GM20431 (cell line): ENCODE results near the gene DEAF1.

Experiments used
- in situ Hi-C: fragments of 300-500 bp; cut with MseI, MboI; formaldehyde crosslinking; loops from one replicate; pipeline ENCODE4 v1.15.0; 2020; ENCODE audit warnings: low sequenced_read_pairs; ENCODE audit not compliant: unreplicated experiment

Gene DEAF1

DNA sequence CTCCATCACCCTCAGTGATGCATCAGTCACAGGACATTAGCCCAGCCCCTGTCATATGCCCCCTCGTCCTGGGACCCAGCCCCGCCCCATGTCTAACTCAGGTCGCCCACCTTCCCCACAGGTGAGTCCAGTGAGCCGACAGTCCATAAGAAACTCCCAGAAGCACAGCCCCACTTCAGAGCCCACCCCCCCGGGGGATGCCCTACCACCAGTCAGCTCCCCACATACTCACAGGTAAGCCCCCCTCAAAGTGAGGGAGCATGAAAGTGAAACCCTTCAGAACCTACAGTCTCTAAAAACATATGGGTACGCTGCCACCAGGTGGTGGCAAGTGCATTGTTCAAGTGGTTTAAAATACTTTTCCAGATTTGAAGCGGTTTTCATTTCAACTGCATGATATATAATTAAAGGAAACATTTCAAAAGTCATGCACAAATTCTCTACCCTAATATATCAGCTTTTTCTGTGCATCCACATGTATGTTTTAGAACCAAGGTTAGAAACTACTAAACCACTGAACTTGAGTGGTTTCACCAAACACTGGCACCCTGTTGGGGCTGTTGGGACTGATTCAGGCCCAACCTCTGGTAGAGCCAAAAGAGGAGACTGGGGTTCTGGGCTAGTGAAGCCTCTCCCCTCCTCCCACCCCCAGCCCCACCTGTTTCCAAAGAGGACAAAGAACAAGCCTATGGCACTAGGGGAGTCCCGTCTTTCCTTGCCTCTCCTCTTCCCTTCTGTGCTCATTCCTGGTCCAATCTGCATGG, 28.3 kb upstream of the DEAF1 start:
- in situ Hi-C loops = loop anchor here (10.0 kb wide), 1 partner anchor 169 kb away; no protein-coding TSS in a partner anchor

DNA sequence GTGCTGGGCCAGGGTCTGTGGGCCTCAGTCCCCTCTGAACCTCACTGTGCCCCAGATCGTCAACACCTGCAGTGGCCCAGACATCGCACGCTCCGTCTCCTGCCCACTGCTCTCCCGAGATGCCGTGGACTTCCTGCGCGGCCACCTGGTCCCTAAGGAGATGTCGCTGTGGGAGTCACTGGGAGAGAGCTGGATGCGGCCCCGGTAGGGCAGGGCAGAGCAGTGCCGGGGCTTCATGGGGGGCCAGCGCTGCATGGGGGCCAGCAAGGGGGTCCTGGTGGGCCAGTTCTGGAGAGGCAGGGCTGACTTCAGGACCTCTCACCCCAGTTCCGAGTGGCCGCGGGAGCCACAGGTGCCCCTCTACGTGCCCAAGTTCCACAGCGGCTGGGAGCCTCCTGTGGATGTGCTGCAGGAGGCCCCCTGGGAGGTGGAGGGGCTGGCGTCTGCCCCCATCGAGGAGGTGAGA, 27.4 kb upstream of the DEAF1 start:
- in situ Hi-C loops = loop anchor here (10.0 kb wide), 1 partner anchor 168 kb away; no protein-coding TSS in a partner anchor

DNA sequence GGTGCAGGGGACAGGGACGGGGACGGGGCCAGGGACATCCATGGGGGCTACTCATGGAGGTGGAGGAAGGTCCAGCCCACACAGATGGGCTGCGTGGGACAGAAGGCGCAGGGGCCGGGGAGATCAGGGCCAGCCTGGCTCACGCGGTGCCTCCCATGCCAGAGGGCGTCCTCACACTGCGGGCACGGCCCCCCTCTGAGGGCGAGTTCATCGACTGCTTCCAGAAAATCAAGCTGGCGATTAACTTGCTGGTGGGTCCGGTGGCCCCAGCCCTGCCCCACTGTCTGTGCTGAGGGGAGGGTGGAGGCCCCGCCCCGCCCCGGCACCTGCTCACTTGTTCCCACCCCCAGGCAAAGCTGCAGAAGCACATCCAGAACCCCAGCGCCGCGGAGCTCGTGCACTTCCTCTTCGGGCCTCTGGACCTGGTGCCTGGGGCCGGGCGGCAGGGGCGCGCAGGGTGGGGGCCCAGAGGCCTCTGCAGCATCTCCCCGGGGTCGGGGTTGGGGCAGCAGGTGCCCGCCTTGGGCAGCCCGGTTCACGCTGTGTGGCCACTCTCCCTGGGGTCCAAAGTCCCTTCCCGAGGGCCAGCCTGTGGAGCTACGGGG, 26.8 kb upstream of the DEAF1 start:
- in situ Hi-C loops = loop anchor here (10.0 kb wide), 1 partner anchor 167 kb away; no protein-coding TSS in a partner anchor

DNA sequence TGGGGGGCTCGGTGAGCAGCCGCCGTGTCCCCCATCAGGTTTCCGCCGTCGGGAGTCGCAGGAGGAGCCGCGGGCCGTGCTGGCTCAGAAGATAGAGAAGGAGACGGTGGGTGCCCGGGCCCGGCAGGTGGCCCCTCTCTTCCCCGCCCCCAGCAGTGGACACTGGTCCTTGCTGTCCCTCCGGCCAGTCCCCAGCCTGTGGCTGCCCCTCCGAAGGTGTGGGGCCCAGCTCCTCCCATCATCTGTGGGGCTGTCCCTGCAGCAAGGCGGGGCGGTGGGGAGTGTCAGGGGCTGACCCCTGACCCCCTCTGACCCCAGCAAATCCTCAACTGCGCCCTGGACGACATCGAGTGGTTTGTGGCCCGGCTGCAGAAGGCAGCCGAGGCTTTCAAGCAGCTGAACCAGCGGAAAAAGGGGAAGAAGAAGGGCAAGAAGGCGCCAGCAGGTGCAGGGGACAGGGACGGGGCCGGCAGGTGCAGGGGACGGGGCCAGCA, 26.3 kb upstream of the DEAF1 start:
- in situ Hi-C loops = loop anchor here (10.0 kb wide), 1 partner anchor 166 kb away; no protein-coding TSS in a partner anchor

DNA sequence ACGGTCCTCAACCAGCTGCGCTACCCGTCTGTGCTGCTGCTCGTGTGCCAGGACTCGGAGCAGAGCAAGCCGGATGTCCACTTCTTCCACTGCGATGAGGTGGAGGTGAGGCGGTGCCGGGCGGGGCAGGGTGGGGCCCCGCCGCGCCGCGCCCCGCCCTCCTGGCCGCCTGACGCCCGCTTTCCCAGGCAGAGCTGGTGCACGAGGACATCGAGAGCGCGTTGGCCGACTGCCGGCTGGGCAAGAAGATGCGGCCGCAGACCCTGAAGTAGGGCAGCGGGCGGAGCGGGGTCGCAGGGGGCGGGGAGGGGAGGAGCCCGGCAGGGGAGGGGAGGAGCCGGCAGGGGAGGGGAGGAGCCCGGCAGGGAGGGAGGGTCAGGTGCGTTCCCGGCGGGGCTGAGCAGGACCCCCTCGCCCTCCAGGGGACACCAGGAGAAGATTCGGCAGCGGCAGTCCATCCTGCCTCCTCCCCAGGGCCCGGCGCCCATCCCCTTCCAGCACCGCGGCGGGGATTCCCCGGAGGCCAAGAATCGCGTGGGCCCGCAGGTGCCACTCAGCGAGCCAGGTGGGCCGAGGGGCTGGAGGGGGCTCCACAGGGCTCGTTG, 25.7 kb upstream of the DEAF1 start:
- in situ Hi-C loops = loop anchor here (10.0 kb wide), 1 partner anchor 166 kb away; no protein-coding TSS in a partner anchor

DNA sequence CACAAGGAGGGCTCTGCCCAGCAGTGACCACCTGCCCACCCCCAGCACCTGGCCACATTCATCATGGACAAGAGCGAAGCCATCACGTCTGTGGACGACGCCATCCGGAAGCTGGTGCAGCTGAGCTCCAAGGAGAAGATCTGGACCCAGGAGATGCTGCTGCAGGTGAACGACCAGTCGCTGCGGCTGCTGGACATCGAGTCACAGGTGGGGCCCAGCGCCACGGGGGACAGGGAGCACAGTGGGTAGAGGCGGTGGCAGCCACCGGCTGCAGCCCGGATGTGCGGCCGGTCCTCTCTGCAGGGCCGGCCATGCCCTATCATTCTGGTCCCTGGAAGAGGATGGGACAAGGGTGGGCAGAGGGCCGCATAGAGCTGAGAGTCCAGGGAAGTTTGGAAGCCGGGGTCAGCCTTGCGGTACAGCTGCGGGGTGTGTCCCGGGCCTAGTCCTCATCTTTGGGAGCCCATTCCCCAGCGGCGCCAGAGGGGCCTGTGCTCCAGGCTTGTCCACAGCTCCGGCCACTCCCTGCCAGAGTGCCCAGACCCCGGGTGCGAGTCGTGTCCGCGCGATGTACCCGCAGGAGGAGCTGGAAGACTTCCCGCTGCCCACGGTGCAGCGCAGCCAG, 25.1 kb upstream of the DEAF1 start:
- in situ Hi-C loops = loop anchor here (10.0 kb wide), 1 partner anchor 165 kb away; no protein-coding TSS in a partner anchor

DNA sequence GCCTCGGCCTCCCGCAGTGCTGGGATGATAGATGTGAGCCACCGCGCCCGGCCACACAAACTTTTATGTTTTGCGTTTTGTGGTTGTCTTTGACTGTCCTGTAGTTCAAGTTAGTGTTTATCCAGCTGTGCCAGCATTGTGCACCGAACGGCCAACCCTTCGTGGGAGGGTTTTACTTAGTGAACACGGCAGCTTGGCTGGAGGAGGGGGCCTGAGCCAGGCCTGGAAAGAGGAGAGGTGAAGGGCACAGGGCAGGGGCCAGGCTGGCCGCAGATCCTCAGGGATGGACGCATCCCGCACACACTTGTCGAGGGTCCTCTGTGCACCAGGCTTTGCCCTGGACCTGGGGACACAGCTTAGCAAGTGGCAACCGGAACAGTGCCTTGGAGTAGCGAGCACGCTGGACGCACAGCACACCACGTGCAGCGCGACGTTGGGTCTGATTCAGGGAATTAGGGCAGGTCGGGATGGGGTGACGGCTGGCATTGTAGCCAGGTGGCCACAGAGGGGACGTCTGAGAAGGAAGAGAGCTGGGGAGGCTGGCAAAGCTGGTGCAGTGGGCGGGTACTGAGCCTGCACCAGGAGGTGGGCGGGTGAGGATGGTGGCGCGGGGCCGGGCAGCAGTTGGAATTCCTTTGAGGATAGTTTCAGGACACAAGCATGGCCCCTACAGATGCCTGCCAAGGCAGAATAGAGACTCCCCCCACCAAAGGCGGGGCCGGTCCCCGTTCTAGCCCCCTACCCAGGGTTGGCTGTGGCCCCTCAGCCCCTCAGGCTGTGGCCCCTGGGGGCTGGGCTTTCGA, 24.4 kb upstream of the DEAF1 start:
- in situ Hi-C loops = loop anchor here (10.0 kb wide), 1 partner anchor 165 kb away; no protein-coding TSS in a partner anchor

DNA sequence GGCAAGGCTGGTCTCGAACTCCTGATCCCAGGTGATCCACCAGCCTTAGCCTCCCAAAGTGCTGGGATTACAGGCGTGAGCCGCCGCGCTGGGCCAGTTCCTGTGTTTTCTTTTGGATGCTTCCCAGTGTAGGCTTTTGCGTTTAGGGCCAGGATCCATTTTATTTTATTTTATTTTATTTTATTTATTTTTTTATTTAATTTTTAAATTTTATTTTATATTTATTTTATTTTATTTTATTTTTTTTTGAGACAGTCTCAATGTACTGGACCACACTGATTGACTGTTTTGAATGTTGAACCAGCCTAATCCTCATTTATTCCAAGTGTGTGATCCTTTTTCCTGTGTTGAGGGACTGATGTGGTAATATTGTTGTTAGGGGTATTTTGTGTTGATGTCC, 19.4 kb upstream of the DEAF1 start:
- in situ Hi-C loops = no loop called here

DNA sequence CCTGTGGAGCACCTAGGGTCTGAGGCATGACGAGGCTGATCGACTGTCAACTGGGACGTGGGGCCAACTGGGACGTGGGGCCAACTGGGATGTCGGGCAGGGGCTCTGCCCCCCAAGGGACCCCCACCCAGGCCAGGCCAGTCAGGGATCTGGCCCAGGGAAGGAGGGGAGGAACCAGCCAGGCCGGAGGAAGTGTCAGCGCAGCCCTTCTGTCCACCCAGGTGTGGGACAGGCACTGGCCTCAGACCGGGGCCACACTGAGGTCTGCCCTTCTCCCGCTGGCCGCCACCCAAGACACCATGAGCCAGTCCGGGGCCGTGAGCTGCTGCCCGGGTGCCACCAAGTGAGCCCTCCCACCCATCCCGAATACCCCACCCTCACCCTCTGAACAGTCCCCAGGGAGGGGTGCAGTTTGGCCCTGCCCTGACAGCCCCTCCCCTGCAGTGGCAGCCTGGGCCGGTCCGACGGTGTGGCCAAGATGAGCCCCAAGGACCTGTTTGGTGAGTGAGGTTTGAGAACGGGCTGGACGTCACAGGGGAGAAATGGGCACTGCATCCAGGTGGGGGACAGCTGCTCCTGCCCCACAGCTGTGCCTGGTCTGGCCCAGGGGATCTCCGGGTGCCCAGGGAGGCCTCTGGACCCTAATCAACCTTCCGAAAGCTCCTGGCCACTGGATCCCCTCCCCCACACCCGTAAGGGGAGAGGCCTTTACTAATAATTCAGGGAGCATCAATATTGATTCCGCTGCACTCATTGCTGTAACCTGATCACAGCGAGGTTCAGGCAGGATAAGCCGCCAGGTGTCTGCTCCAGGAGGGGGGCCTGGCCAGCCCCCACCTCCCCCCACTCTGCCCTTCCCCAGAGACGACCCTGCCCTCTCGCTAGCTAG, 14.3 kb upstream of the DEAF1 start:
- in situ Hi-C loops = no loop called here

DNA sequence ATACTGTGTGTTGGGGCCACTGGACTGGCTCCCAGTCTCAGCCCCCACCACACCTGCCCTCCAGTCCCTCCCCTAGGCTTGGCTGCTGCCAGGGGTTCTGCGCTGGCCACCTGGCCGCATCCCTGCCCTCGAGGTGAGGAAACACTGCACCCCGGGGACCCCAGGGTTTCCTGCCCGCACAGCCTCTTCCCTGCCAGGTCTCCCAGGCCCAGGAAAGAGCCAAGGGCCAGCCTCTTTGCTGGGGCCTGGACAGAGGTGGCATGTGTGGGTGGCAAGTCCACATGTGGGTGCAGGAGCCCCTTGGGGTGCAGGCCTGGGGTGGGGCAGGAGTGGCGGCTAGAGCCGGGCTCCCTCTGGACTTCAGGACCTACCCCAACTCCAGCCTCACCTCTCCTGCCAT, 13.5 kb upstream of the DEAF1 start:
- in situ Hi-C loops = no loop called here

DNA sequence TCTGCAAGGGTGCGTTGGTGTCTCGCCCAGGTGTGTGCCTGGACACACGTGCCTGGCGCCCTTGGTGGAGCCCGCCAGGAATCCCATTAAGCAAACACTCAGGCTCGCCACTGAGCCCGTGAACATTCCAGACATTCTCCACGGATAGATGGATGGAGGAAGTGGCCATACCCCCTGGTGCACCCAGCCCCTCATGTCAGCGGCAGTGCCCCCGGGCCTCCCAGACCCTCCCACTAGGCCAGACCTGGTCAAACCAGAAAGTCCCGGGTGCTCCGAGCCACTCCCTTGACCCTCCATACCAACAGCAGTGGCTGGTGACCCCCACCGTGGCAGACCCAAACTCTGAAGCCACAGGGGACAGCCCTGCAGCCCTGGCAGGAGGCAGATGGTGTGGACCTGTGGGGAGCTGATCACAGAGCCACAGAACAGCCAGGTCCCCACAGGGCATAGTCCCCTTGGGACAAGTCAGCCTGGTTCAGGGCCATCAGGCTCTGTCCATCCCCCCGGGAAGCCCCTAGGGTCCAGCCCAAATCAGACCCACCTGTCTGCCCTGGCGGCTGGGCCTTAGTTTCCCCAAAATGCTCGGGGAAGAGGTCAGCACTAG, 12.9 kb upstream of the DEAF1 start:
- in situ Hi-C loops = no loop called here

DNA sequence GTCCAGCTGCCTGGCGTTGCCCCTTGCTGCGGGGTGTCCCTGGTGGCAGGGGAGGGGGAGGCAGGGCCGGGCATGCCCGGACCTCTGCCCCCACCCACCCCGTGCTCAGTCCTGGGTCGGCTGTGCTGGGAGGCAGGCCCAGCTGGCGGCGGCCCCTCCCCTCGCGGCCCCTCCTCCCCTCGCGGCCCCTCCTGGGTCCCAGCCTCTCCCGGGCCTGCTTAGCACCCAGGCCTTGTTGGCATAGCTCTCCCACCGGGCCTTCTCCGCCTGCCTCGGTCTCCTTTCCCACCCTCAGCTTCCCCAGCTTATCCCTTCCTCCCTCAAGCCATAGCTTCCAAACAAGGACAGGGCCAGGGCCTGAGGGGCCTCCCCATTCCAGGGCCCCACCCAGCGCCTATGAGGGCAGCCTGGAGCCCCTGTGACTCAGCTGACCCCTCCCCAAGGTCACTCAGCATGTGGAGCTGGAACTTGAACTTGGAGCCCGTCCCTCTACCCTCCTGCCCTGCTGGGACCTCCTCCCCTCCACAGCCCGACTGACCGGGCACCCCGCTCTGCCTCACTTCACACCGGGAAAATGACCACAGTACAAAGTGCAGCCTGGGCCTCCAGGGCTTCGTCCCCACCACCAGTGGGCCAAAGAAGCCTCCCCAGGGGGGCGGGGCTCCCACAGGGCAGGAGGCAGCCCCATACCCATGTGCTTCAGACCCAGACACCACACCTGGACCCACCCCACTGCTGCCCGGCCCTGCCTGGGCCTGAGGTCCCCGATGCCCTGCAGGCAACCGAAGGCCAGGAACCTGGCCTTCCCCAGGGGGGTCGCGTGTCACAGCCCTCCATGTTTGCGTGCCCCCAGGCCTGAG, 12.2 kb upstream of the DEAF1 start:
- in situ Hi-C loops = no loop called here

DNA sequence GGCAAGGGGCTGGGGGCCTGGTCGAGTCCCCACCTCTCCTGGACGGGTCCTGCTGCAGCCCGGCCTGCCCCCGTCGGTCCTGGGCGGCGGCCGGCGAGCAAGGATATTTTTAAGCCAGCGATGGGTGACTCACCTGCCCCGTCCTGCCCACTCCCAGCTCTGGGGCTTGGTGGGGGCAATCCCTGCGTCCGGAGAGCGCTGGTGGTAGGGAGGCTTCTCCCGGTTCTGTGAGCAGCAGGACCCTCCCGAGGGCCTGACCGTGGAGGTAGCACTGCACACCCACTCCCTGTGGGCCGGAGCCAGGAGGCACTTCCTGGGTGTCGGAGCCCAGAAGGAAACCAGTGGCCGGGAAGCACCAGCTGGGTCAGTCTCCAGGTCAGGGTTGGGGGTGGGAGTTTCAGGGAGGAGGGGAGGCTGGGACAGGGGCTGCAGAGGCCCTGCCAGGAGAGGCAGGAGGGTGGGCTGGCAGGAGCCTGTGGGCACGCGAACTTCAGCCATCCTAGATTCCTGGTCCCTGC, 11.5 kb upstream of the DEAF1 start:
- in situ Hi-C loops = no loop called here

DNA sequence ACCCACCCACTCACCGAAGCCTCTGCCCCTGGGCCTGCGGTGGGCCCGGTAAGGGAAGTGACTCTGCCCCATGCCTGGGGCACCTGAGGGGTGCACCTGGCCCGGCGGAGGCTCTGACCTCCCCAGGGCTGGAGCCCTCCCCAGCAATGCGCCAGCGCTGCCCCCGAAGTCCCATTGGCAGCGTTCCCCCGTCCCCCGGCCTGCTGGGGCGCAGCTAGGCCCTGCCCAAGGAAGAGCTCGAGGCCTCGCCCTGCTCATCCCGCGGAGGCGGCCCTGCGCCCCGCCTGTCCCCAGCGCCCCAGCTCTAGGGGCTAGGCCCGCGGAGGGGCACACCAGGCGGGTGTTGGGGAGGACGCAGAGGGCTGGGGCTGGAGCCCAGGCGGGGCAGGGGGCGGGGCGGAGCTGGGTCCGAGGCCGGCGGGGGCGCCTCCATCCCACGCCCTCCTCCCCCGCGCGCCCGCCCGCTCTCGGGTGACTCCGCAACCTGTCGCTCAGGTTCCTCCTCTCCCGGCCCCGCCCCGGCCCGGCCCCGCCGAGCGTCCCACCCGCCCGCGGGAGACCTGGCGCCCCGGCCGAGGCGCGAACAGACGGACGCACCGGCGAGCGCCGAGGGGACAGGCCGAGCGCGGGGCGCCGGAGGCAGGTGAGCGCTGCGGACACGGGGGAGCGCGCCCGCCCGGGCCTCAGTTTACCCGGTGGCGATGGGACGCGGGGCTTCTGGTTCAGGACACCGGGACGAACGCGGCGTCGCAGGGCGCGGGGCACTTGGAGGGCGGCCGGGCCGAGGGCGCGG, 10.8 kb upstream of the DEAF1 start, which contains the start of gene EPS8L2:
TSS of gene EPS8L2 (plus strand) at position 586 of the 793 bp plus-strand sequence. CDS start 3,177 bp downstream, outside the sequence.
- in situ Hi-C loops = no loop called here

DNA sequence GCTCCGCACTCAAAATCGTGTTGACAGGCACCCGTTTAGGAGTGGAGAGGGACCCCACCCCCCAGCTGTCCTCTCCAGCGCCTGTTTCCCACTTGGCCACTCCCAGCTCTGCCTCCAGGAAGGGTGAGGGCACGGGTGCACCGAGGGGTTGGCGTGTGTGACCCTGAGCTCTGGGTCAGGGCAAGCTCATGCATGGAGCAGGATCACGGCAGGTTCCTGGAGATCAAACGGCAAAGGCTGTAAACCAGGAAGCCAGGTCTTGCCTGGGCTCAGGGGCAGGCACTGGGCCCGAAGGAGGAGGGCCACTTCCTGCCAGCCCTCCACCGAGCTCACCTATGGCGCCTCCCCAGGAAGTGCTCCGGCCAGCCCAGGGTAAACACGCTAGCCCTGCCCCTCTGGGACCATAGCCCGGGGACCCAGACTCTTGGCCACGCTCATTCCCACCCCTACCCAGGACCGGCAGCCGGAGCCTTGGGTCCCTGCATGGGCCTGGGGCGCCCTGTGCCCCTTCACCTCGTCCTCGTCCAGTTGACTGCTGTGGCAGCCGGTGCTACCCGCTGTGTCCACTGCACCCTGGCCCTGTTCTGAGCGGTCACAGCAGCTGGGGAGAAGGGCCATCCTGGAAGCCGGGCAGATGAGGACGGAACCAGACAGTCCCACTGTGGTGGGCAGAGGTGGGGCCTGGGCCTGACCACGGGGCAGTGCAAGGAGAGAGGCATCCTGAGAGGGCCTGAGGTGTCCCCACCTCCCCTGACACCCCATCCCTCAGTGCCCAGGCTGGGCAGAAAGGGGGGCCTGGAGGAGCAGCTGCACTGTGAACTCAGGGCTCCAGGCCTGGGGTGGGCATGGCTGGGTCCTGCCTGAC, 10.0 kb upstream of the DEAF1 start:
- in situ Hi-C loops = no loop called here
